WERI-Rb-1 (cell line): ENCODE measurements around the gene BEX3.
A peak's percentile ranks its signal among the peaks of the same experiment; 100 is the strongest.

Experiments
- DNase-seq: peaks from one replicate; pipeline ENCODE4 v3.0.0-alpha.2; 2020
- H3K27ac ChIP-seq: fragments of 250-450 bp; sonication (Bioruptor Pico); 2 replicates; pipeline ENCODE4 v1.5.1; 2020; ENCODE audit warnings: mild to moderate bottlenecking, moderate library complexity
- H3K27me3 ChIP-seq: fragments of 250-450 bp; sonication (Bioruptor Pico); 2 replicates; pipeline ENCODE4 v1.5.1; 2021; ENCODE audit warnings: mild to moderate bottlenecking, low read depth, moderate library complexity; ENCODE audit not compliant: insufficient read depth, severe bottlenecking
- H3K36me3 ChIP-seq: fragments of 250-450 bp; sonication (Bioruptor Pico); 2 replicates; pipeline ENCODE4 v1.5.1; 2020; ENCODE audit warnings: mild to moderate bottlenecking, moderate library complexity
- H3K4me3 ChIP-seq: 2 replicates; pipeline ENCODE4 v1.5.1; 2011; ENCODE audit warnings: low read depth, mild to moderate bottlenecking, control low read depth, low read length
- H3K9me3 ChIP-seq: fragments of 250-450 bp; sonication (Bioruptor Pico); 2 replicates; pipeline ENCODE4 v1.5.1; 2021; ENCODE audit warnings: mild to moderate bottlenecking, moderate library complexity; ENCODE audit not compliant: severe bottlenecking
- TF ChIP-seq, protein P1 (sequence below): IDR thresholded peaks from 2 replicates; pipeline ENCODE4 v1.5.1; 2011; ENCODE audit warnings: low read depth, mild to moderate bottlenecking, control low read depth, inconsistent platforms, low read length

The BEX3 gene

DNA sequence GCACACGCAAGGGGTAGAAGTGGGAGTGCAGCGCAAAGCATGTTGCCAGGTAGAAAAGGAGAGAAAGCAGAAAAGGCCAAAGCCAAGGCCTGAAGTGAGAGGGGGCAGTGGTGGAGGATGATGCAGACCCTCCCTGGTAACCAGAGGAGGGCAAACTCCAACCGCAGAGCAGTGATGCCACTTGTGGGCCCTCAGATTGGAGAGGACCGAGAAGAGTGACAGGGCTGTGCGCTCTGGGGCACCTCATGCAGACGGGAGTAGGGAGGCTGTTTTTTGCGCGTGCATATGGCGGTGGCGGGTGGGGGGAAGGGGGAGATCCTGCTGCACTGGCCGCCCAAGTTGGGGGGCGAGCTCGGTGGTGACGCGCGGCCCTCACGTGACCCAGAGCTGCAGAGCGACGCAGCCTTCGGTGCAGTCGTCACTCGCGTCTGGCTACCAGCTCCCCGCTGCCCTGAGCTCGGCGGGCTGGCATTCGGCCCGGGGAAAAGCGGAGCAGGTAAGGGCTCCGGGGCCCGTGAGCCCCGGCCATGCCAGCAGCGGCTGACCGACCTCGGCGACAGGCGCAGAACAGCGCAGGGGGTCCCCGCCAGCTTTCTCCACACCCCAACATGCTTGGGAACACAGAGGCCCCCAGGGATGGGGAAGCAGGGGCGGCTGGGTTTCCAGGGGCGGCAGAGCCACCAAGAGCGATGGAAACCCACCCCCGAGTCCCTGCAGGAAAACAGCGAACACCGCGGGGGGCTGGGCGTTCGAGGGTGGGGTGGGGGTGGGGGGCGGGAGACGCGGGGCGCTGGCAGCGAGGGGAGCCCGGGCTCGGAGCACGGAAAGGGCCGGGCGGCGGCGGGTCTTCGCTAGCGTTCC lies at the start of gene BEX3:
Gene BEX3, plus strand, starts transcription at position 421 of the 861 bp plus-strand sequence. CDS start 984 bp downstream, outside the sequence.
- peak within 1 kb of the TSS; percentile 63 for H3K27ac ChIP-seq
- no peaks in the 10 kb centered on the region for H3K9me3 ChIP-seq
- DNase-seq, result peak; percentile 62
- peaks cover 2% of the 10 kb centered on the region for H3K27me3 ChIP-seq
- no peaks in the 10 kb centered on the region for H3K36me3 ChIP-seq
- H3K4me3 ChIP-seq, result peak within 1 kb of the TSS; percentile 54
- TF ChIP-seq, protein P1, sequence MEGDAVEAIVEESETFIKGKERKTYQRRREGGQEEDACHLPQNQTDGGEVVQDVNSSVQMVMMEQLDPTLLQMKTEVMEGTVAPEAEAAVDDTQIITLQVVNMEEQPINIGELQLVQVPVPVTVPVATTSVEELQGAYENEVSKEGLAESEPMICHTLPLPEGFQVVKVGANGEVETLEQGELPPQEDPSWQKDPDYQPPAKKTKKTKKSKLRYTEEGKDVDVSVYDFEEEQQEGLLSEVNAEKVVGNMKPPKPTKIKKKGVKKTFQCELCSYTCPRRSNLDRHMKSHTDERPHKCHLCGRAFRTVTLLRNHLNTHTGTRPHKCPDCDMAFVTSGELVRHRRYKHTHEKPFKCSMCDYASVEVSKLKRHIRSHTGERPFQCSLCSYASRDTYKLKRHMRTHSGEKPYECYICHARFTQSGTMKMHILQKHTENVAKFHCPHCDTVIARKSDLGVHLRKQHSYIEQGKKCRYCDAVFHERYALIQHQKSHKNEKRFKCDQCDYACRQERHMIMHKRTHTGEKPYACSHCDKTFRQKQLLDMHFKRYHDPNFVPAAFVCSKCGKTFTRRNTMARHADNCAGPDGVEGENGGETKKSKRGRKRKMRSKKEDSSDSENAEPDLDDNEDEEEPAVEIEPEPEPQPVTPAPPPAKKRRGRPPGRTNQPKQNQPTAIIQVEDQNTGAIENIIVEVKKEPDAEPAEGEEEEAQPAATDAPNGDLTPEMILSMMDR, result no peak

GRCh38 chrX:103329991-103330390 lies 46.3 kb upstream of the BEX3 start, which contains the start of gene TCEAL7:
Gene TCEAL7 (plus strand): TSS chrX:103330239. CDS start chrX:103331404, 1,165 bp downstream.
- no peaks in the 10 kb centered on the region for H3K36me3 ChIP-seq
- TF ChIP-seq, protein P1, result no peak
- DNase-seq, result peak; percentile 38
- no peaks in the 10 kb centered on the region for H3K9me3 ChIP-seq
- H3K4me3 ChIP-seq, result peak within 1 kb of the TSS; percentile 40
- peaks cover 43% of the 10 kb centered on the region for H3K27me3 ChIP-seq
- H3K27ac ChIP-seq, result no peak within 1 kb of the TSS

GRCh38 chrX:103330681-103331288 lies 45.6 kb upstream of the BEX3 start:
- Histone ChIP-seq H3K9me3 (no peaks in the 10 kb centered on the region), H3K27me3 (peaks cover 42% of the 10 kb centered on the region), H3K4me3 (peak overlapping the region; percentile 40), H3K36me3 (no peaks in the 10 kb centered on the region), H3K27ac (no peak overlapping the region)
- TF ChIP-seq, protein P1, result no peak
- DNase-seq, result no peak

DNA sequence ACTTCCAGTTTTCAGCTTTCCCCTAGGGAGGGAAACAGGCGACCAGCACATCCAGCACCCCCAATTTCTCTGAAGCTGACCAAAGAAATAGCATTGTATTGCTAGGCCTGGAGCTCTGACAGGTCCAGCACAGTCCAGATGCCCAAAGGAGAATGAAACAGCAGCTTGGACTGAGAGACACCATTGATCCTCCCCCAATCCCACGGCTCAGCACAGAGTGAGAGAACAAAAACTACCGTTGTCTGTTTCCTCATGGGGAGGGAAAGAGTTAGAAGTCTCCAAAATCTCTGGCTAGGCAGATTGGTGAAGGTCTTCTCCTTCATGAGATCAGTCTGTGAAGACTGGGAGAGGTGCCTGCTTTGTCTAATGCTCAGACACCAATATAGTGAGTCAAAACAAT lies 37.7 kb upstream of the BEX3 start:
- no peak for DNase-seq
- H3K9me3 ChIP-seq, result no peaks in the 10 kb centered on the region
- peaks cover 7% of the 10 kb centered on the region for H3K27me3 ChIP-seq
- TF ChIP-seq, protein P1, result no peak
- no peak overlapping the region for H3K27ac ChIP-seq
- H3K36me3 ChIP-seq, result no peaks in the 10 kb centered on the region
- no peak overlapping the region for H3K4me3 ChIP-seq

- no peak for DNase-seq
- peaks cover 2% of the 10 kb centered on the region for H3K27me3 ChIP-seq
- no peak overlapping the region for H3K27ac ChIP-seq
- no peaks in the 10 kb centered on the region for H3K9me3 ChIP-seq
- H3K4me3 ChIP-seq, result no peak overlapping the region
- H3K36me3 ChIP-seq, result no peaks in the 10 kb centered on the region
- TF ChIP-seq, protein P1, result peak; percentile 41
These were observed 33.2 kb upstream of the BEX3 start for GRCh38 chrX:103343105-103343504.
